HG03558 (cell line): ENCODE results near the gene ADCY9.
"Not testable (repeated sequence)": the region's sequence is repeated elsewhere in the genome, so short reads cannot be mapped to it uniquely, and the experiment has no call there.

ENCODE experiments used
- ATAC-seq: cut with Tn5 transposase; IDR thresholded peaks from one replicate; pipeline ENCODE4 v1.9.1; 2021; ENCODE audit warnings: moderate number of reproducible peaks; ENCODE audit not compliant: unreplicated experiment; ENCODE audit errors: extremely low read depth

ADCY9 gene

GRCh38 chr16:4116325-4117249 is at the start of gene ADCY9:
Gene ADCY9 (minus strand): TSS chr16:4116442. CDS start chr16:4115442, 1,000 bp downstream.
- peak; percentile 47 for ATAC-seq

DNA sequence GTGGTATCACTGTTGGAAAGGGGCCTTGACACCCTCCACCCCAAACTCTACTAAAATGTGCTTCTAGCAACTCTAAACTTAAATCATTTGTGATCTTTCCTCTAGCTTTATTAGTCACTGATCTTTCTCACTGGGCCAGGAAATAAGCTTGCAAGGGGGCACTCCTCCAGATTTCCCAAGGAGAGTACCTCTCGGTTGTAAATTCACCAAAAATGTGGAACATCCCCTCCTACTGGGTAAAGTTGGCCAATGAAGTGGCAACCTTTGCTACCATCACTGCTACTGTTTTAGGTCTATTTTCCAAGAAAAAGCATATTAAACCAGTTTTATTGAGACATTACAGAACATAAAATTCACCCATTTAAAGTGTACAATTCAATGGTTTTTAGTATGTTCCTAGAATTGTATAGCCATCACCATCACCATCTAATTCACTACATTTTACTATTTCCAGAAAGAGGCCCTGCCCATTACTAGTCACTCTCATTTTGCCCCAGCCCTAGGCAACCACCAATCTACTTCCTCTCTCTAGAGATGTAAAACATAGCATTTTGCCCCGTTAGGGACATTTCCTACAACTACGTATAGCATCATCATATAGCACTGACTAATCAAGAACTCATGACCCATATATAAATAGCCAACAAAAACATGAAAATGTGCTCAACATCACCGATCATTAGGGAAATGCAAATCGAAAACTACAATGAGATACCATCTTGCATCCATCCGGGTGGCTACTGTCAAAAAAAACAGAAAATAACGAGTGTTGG is 44.6 kb upstream of the ADCY9 start:
- ATAC-seq = no peak

DNA sequence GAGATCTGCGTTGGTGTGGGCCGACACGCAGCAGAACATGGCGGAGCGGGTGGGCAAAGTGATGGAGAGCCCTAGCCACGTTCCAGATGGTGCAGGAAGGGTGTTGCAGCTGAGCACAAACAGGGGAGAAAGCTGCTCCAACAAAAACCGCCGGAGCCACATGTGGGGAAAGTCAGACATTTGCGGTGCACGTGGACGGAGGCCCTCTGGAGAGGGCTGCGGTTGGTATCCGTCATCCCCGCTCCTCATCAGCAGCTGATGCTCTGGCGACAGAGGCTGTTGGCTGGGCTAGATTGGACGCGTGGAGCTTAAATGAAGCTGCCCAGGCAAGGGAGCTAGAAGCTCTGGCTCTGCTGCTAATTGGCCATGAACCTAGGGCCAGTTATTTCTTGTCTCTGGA is 43.5 kb upstream of the ADCY9 start:
- ATAC-seq = no peak

GRCh38 chr16:4158143-4159093 is 42.2 kb upstream of the ADCY9 start:
- no peak for ATAC-seq

DNA sequence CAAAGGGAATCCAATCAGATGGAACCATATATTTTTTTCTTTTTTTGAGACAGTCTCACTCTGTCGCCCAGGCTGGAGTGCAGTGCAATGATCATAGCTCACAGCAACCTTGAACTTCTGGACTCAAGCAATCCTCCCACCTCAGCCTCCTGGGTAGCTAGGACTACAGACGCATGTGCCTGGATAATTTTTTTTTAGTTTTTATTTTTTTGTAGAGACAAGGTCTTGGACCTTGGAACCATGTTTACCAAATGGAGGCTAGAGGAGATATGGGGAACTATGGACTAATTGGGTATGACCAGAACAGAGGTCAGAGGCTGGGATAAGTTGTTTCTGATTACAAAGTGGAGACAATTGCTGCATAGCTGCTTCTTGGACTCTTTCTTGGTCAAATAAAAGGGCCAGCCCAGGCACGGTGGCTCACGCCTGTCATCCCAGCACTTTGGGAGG is 41.2 kb upstream of the ADCY9 start:
- no peak for ATAC-seq

GRCh38 chr16:4156503-4156902 is 40.3 kb upstream of the ADCY9 start:
- ATAC-seq = not testable (repeated sequence)

DNA sequence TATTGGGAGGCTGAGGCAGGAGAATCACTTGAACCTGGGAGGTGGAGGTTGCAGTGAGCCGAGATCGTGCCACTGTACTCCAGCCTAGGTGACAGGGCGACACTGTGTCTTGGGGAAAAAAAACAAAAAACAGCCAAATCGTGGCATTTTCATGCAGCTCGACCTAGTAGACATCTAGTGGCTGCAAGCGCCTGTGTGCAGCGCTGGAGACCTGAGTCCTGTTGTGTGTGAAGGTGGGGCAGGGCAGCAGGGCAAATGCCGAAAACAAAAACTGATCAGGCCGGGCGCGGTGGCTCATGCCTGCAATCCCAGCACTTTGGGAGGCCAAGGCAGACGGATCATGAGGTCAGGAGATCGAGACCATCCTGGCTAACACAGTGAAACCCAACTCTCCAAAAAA is 37.1 kb upstream of the ADCY9 start:
- not testable (repeated sequence) for ATAC-seq

DNA sequence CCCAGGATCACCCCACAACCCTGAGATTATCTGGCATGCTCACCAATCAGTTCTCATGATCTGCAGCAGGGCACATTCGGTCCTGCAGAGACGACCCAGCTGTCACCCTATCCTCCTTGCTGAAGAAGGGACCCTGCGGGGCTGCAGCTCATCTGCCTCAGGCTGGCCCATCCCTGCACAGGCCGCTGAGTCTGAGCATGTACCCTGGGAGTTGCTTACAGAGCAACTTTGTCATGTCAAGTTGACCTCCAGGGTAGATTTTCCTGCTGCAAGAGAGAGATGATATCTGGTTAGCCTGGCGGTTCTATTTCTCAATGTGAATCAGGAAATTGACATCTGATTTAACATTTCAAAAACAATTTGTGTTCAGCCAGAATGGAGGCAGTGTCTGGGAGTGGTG is 36.0 kb upstream of the ADCY9 start:
- no peak for ATAC-seq

GRCh38 chr16:4147236-4147635 is 31.0 kb upstream of the ADCY9 start:
- ATAC-seq = no peak

- no peak for ATAC-seq
Observed at GRCh38 chr16:4142268-4142667, 26.0 kb upstream of the ADCY9 start.

DNA sequence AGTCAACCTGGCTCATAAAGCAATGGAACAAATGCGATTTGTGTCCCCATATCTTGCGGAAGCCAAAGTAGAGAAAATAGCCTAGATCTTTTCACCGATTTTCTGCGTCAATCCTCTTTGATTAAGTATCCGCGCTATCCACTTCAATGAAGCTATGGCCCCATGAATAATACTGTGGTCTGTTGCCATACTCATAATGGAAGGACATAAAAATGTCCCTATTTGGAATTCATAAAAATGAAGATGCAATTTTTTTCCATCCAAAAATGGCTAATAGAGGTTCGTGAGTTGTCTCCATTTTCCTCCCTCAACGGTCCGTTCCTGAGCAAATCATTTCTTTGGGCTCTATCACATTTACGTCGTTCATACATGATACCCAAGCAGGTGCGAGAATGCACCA is 25.4 kb upstream of the ADCY9 start:
- no peak for ATAC-seq

- ATAC-seq = no peak
Observed at GRCh38 chr16:4140652-4141051, 24.4 kb upstream of the ADCY9 start.

- no peak for ATAC-seq
Observed at GRCh38 chr16:4139968-4140367, 23.7 kb upstream of the ADCY9 start.

DNA sequence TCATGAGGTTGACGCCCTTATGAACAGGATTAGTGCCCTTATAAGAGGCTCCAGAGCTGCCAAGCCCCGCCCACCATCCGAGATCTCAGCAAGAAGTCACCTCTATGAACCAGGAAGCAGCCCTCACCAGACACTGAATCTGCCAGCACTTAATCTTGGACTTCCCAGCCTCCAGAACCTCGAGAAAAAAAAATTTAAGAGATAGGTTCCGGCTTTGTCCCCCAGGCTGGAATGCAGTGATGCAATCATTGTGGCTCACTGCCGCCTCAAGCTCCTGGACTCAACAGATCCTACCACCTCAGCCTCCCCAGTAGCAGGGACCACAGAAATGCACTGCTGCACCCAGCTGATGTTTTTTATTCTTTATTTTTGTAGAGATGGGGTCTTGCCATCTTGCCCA is 22.5 kb upstream of the ADCY9 start:
- ATAC-seq = no peak

DNA sequence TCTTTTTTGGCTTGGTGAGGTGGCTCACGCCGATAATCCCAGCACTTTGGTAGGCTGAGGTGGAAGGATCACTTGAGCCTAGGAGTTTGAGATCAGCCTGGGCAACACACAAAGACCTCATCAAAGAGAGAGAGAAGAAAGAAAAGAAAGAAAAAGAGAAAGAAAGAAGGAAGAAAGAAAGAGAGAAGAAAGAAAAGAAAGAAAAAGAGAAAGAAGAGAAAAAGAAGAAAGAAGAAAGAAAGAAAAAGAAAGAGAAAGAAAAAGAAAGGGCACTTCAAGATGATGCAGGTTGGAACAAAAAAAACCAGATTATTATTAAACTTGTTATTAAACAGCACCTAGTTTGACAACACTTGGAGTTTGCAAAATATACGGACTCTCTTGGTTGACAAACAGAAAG is 21.2 kb upstream of the ADCY9 start:
- ATAC-seq = no peak

DNA sequence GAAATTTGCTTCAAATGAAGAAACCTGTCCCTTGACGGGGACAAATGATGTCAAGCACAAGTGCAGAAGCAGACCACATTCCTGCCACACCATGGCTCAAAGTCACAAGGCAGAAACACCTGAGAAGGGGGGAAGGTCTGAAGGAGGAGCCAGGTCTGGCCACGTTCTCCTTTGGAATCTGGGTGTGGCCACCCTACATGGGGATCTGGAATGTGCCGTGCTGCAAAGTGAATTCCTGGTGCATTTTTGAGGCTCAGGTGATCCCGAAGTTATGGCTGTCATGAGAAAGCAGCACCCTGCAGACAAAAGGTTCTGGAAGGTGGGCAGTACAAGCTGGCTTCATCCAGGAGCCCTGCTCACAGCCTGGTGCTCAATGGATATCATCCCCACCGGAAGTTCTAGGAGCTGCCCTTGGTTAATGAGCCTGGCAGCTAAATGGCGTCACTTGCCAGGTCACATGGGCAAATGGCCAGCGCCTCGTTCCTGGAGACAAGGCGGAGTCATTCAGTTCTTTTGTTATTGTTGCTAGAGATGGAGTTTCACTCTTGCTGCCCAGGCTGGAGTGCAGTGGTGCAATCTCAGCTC is 20.1 kb upstream of the ADCY9 start:
- ATAC-seq = no peak

- no peak for ATAC-seq
Observed at GRCh38 chr16:4135537-4135936, 19.3 kb upstream of the ADCY9 start.

- no peak for ATAC-seq
Observed at GRCh38 chr16:4133897-4134372, 17.7 kb upstream of the ADCY9 start.

DNA sequence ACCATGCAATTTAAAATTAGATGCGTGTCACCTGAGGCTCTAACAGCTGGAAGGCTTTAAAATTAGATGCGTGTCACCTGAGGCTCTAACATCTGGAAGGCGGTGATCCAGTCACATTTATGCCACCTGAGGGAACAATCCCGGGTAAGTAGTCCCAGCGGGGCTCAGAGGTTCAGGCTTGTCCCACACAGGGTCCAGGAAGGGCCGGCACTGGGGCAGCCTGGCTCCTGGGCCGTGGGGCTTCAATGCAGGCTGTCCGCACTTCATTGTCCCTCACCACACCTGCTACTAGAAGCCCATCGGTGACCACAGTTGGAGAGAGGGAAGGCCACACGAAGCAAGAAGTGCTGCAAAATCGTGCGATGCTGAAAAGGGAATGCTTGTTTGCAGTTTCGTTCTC is 15.4 kb upstream of the ADCY9 start:
- no peak for ATAC-seq
